PC-9 (cell line): ENCODE measurements around the gene RNASE8.

Experiments used
- CTCF ChIP-seq: fragments of 200-600 bp; sonication (generic); conservative IDR thresholded peaks from 2 replicates; pipeline ENCODE4 v1.6.1; 2017; ENCODE audit warnings: mixed run types, antibody characterized with exemption, mild to moderate bottlenecking, moderate library complexity
- EZH2 ChIP-seq: fragments of 200-600 bp; sonication (generic); IDR thresholded peaks from 2 replicates; pipeline ENCODE4 v1.8.0; 2017; ENCODE audit warnings: antibody characterized with exemption, low read depth

DNA sequence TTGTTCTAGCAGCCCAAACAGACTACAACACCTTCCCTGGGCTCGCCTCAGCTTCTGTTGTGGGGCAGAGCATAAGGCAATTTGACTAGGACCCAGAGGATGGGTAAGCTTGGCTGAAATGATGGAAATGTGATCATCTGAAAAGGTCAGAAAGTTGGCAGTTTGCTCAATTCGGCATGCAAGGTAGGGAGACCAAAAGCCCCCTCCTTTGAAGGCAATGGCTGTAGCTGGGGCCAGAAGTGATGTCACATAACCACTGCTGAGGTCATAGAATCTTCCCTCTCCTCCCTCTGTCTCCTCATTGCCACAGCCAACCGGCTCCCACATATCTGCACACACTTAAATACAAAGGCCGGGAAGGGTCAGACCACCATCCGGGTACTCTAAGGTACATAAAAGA lies 27.7 kb upstream of the RNASE8 start, which contains the start of gene TPPP2:
- TF ChIP-seq CTCF, result no peak
- TF ChIP-seq EZH2, result no peak
